ENCODE results near the gene FBXL22. TPM values are rescaled to one million over a fixed set of nuclear protein-coding genes. Genes with fewer than 3 reads are reported as not detected.

FBXL22 gene
- total RNA-seq, 3 donors from 2014 or later (not counting 1 experiment from before 2014, with no cell fraction given): 0.33 to 2.3 (median 0.65) TPM

GRCh38 chr15:63593705-63594671 is 3.2 kb upstream of the FBXL22 start:
- peak overlapping the region; percentile 41 to 54 for H3K27ac Mint-ChIP-seq
- DNase-seq (no peak), ATAC-seq (no peak)
- 89% methylated on average over 9 of the region's 9 CpGs for WGBS (ENCODE audit: insufficient coverage)
- H3K36me3 Mint-ChIP-seq: peaks cover 13% of the 10 kb centered on the region
- H3K27me3 ChIP-seq (ENCODE audit: control insufficient read depth, insufficient read depth, low read length): no peaks in the 10 kb centered on the region
- no peak overlapping the region for H3K4me3 Mint-ChIP-seq
- peaks cover 13% of the 10 kb centered on the region for H3K4me1 ChIP-seq (ENCODE audit: control insufficient read depth, insufficient read depth, low read length)
- peaks cover 21 to 23% of the 10 kb centered on the region in 2 donors for H3K4me1 Mint-ChIP-seq
- H3K9me3 Mint-ChIP-seq: no peaks in the 10 kb centered on the region
- no peaks in the 10 kb centered on the region for H3K9me3 ChIP-seq (ENCODE audit: control insufficient read depth, insufficient read depth, low read length)
- no peaks in the 10 kb centered on the region for H3K27me3 Mint-ChIP-seq (ENCODE audit: low read depth in 2 of 2)
- H3K27ac ChIP-seq (ENCODE audit: low read length): no peak overlapping the region
- no peak overlapping the region for H3K4me3 ChIP-seq (ENCODE audit: low read length)
- intact Hi-C loops (cut with micrococcal nuclease): no loop called here
- no peak for TF ChIP-seq CTCF (IDR thresholded peaks at IDR 0.05)
- peaks cover 36% of the 10 kb centered on the region for H3K36me3 ChIP-seq (ENCODE audit: control insufficient read depth, insufficient read depth, low read length)

- peaks cover 21 to 31% of the 10 kb centered on the region in 2 donors for H3K4me1 Mint-ChIP-seq
- no peak for TF ChIP-seq CTCF (IDR thresholded peaks at IDR 0.05)
- H3K36me3 Mint-ChIP-seq: peaks cover 2% of the 10 kb centered on the region
These were observed 2.1 kb upstream of the FBXL22 start for GRCh38 chr15:63595065-63595464.

GRCh38 chr15:63595688-63596087 is 1.5 kb upstream of the FBXL22 start:
- no peak overlapping the region for H3K4me3 ChIP-seq (ENCODE audit: low read length)
- H3K27ac ChIP-seq (ENCODE audit: low read length): no peak overlapping the region
- H3K9me3 ChIP-seq (ENCODE audit: control insufficient read depth, insufficient read depth, low read length): no peaks in the 10 kb centered on the region
- H3K4me1 Mint-ChIP-seq: peaks cover 21 to 38% of the 10 kb centered on the region in 2 donors
- no peaks in the 10 kb centered on the region for H3K9me3 Mint-ChIP-seq
- ATAC-seq (no peak), DNase-seq (no peak)
- no peaks in the 10 kb centered on the region for H3K27me3 Mint-ChIP-seq (ENCODE audit: low read depth in 2 of 2)
- TF ChIP-seq CTCF (IDR thresholded peaks at IDR 0.05): no peak
- no peaks in the 10 kb centered on the region for H3K36me3 Mint-ChIP-seq
- intact Hi-C loops (cut with micrococcal nuclease): no loop called here
- no peaks in the 10 kb centered on the region for H3K27me3 ChIP-seq (ENCODE audit: control insufficient read depth, insufficient read depth, low read length)
- H3K4me3 Mint-ChIP-seq: no peak overlapping the region
- 78% methylated on average over 1 of the region's 1 CpG for WGBS (ENCODE audit: insufficient coverage)
- H3K4me1 ChIP-seq (ENCODE audit: control insufficient read depth, insufficient read depth, low read length): peaks cover 26% of the 10 kb centered on the region
- H3K36me3 ChIP-seq (ENCODE audit: control insufficient read depth, insufficient read depth, low read length): peaks cover 20% of the 10 kb centered on the region
- H3K27ac Mint-ChIP-seq: peak overlapping the region; percentile 41 to 66

More at GRCh38 chr15:63595065-63595464, 2.1 kb upstream of the FBXL22 start:
- Histone ChIP-seq H3K36me3 (ENCODE audit: control insufficient read depth, insufficient read depth, low read length) (peaks cover 26% of the 10 kb centered on the region), H3K27ac (ENCODE audit: low read length) (no peak overlapping the region), H3K4me3 (ENCODE audit: low read length) (no peak overlapping the region), H3K4me1 (ENCODE audit: control insufficient read depth, insufficient read depth, low read length) (peaks cover 22% of the 10 kb centered on the region), H3K27me3 (ENCODE audit: control insufficient read depth, insufficient read depth, low read length) (no peaks in the 10 kb centered on the region), H3K9me3 (ENCODE audit: control insufficient read depth, insufficient read depth, low read length) (no peaks in the 10 kb centered on the region)
- no peaks in the 10 kb centered on the region for H3K9me3 Mint-ChIP-seq
- intact Hi-C loops (cut with micrococcal nuclease): no loop called here
- H3K27me3 Mint-ChIP-seq (ENCODE audit: low read depth in 2 of 2): no peaks in the 10 kb centered on the region
- no peak overlapping the region for H3K4me3 Mint-ChIP-seq
- DNase-seq (no peak), ATAC-seq (no peak)
- 90% methylated on average over 3 of the region's 3 CpGs for WGBS (ENCODE audit: insufficient coverage)
- peak overlapping the region; percentile 41 to 54 for H3K27ac Mint-ChIP-seq
